Activated T-cell treated with anti-CD3 and anti-CD28 coated beads, Interleukin-2, amount 50 U/mL, for 4 hours (primary cell): ENCODE results near the gene DLST. TPM values are rescaled to one million over a fixed set of nuclear protein-coding genes. Genes with fewer than 3 reads are reported as not detected.

Experiments used
- ATAC-seq, 2 donors: fragments of 200-7000 bp; cut with Tn5 transposase; one replicate each; pipeline ENCODE4 v1.10.0; 2021
- DNase-seq: peaks from one replicate; pipeline ENCODE4 v3.0.0-alpha.2; 2020
- H3K27me3 Mint-ChIP-seq: one replicate; pipeline ENCODE4 v1.8.0; 2021; ENCODE audit warnings: low read depth, mixed read lengths
- H3K36me3 Mint-ChIP-seq: one replicate; pipeline ENCODE4 v1.8.0; 2022; ENCODE audit warnings: mixed read lengths; ENCODE audit not compliant: insufficient read depth
- H3K4me1 Mint-ChIP-seq: one replicate; pipeline ENCODE4 v1.8.0; 2021; ENCODE audit warnings: low read depth, mixed read lengths
- H3K4me3 Mint-ChIP-seq: one replicate; pipeline ENCODE4 v1.8.0; 2021; ENCODE audit warnings: mild to moderate bottlenecking, moderate library complexity, mixed read lengths
- H3K9me3 Mint-ChIP-seq: one replicate; pipeline ENCODE4 v1.8.0; 2021; ENCODE audit warnings: mixed read lengths
- total RNA-seq, 3 donors: library from RNA; stranded (reverse); gene quantifications; one replicate each; pipeline ENCODE4 v1.2.1, GENCODE V29; 2021

Gene DLST
- total RNA-seq, 3 donors from 2014 or later: 104 to 107 (median 106) TPM

- Mint-ChIP-seq H3K9me3 (no peaks in the 10 kb centered on the region), H3K4me1 (peaks cover 2% of the 10 kb centered on the region), H3K4me3 (no peak overlapping the region), H3K27me3 (no peaks in the 10 kb centered on the region), H3K36me3 (peaks cover 57% of the 10 kb centered on the region)
- ATAC-seq (no peak), DNase-seq (no peak)
Measured at GRCh38 chr14:74898083-74898482, 16.4 kb downstream of the DLST start.

- ATAC-seq (no peak), DNase-seq (no peak)
- peaks cover 2% of the 10 kb centered on the region for H3K4me1 Mint-ChIP-seq
- H3K4me3 Mint-ChIP-seq: no peak overlapping the region
- H3K9me3 Mint-ChIP-seq: no peaks in the 10 kb centered on the region
- peaks cover 54% of the 10 kb centered on the region for H3K36me3 Mint-ChIP-seq
- H3K27me3 Mint-ChIP-seq: no peaks in the 10 kb centered on the region
Measured at GRCh38 chr14:74898694-74899093, 17.0 kb downstream of the DLST start.

GRCh38 chr14:74902941-74903705, 21.4 kb downstream of the DLST start:
- no peak for DNase-seq
- Mint-ChIP-seq H3K36me3 (peaks cover 41% of the 10 kb centered on the region), H3K4me3 (no peak overlapping the region), H3K9me3 (no peaks in the 10 kb centered on the region), H3K27me3 (no peaks in the 10 kb centered on the region), H3K4me1 (peaks cover 2% of the 10 kb centered on the region)
- ATAC-seq: no peak

GRCh38 chr14:74904635-74905503, 23.2 kb downstream of the DLST start:
- DNase-seq: no peak
- Mint-ChIP-seq H3K9me3 (no peaks in the 10 kb centered on the region), H3K4me1 (peaks cover 2% of the 10 kb centered on the region), H3K36me3 (peaks cover 24% of the 10 kb centered on the region), H3K4me3 (no peak overlapping the region), H3K27me3 (no peaks in the 10 kb centered on the region)
- ATAC-seq: no peak

- H3K4me1 Mint-ChIP-seq: peaks cover 2% of the 10 kb centered on the region
- H3K27me3 Mint-ChIP-seq: no peaks in the 10 kb centered on the region
- H3K9me3 Mint-ChIP-seq: no peaks in the 10 kb centered on the region
- no peak overlapping the region for H3K4me3 Mint-ChIP-seq
- ATAC-seq (peak; percentile 77 to 79), DNase-seq (peak; percentile 83)
- H3K36me3 Mint-ChIP-seq: peaks cover 19% of the 10 kb centered on the region
Measured at GRCh38 chr14:74905595-74906142, 24.0 kb downstream of the DLST start.

- H3K4me3 Mint-ChIP-seq: no peak overlapping the region
- H3K4me1 Mint-ChIP-seq: peaks cover 2% of the 10 kb centered on the region
- ATAC-seq (peak in 1 of 2 donors; percentile 9), DNase-seq (no peak)
- H3K9me3 Mint-ChIP-seq: no peaks in the 10 kb centered on the region
- H3K36me3 Mint-ChIP-seq: peaks cover 19% of the 10 kb centered on the region
- no peaks in the 10 kb centered on the region for H3K27me3 Mint-ChIP-seq
Measured at GRCh38 chr14:74906925-74907521, 25.3 kb downstream of the DLST start.

- Mint-ChIP-seq H3K9me3 (no peaks in the 10 kb centered on the region), H3K4me1 (peaks cover 2% of the 10 kb centered on the region), H3K27me3 (no peaks in the 10 kb centered on the region), H3K36me3 (peaks cover 16% of the 10 kb centered on the region), H3K4me3 (no peak overlapping the region)
- ATAC-seq: no peak
- no peak for DNase-seq
Measured at GRCh38 chr14:74907744-74908143, 26.0 kb downstream of the DLST start.

GRCh38 chr14:74908861-74909341, 27.2 kb downstream of the DLST start:
- no peak for DNase-seq
- ATAC-seq: no peak
- no peaks in the 10 kb centered on the region for H3K9me3 Mint-ChIP-seq
- H3K4me3 Mint-ChIP-seq: no peak overlapping the region
- H3K4me1 Mint-ChIP-seq: peaks cover 2% of the 10 kb centered on the region
- H3K27me3 Mint-ChIP-seq: no peaks in the 10 kb centered on the region
- peaks cover 10% of the 10 kb centered on the region for H3K36me3 Mint-ChIP-seq

GRCh38 chr14:74909501-74909900, 27.8 kb downstream of the DLST start:
- ATAC-seq: no peak
- Mint-ChIP-seq H3K4me3 (no peak overlapping the region), H3K36me3 (peaks cover 7% of the 10 kb centered on the region), H3K4me1 (peaks cover 2% of the 10 kb centered on the region), H3K27me3 (no peaks in the 10 kb centered on the region), H3K9me3 (no peaks in the 10 kb centered on the region)
- no peak for DNase-seq

- Mint-ChIP-seq H3K36me3 (peaks cover 3% of the 10 kb centered on the region), H3K4me1 (peaks cover 2% of the 10 kb centered on the region), H3K4me3 (no peak overlapping the region), H3K27me3 (no peaks in the 10 kb centered on the region), H3K9me3 (no peaks in the 10 kb centered on the region)
- ATAC-seq (no peak), DNase-seq (no peak)
Measured at GRCh38 chr14:74909911-74910310, 28.2 kb downstream of the DLST start.

- H3K4me3 Mint-ChIP-seq: no peak overlapping the region
- no peaks in the 10 kb centered on the region for H3K27me3 Mint-ChIP-seq
- ATAC-seq: no peak
- H3K36me3 Mint-ChIP-seq: no peaks in the 10 kb centered on the region
- no peaks in the 10 kb centered on the region for H3K9me3 Mint-ChIP-seq
- no peak for DNase-seq
- H3K4me1 Mint-ChIP-seq: peaks cover 2% of the 10 kb centered on the region
Measured at GRCh38 chr14:74910556-74910955, 28.8 kb downstream of the DLST start.

GRCh38 chr14:74911221-74911620, 29.5 kb downstream of the DLST start:
- H3K27me3 Mint-ChIP-seq: no peaks in the 10 kb centered on the region

GRCh38 chr14:74911704-74912103, 30.0 kb downstream of the DLST start:
- DNase-seq: no peak
- H3K4me1 Mint-ChIP-seq: peaks cover 2% of the 10 kb centered on the region

More at GRCh38 chr14:74911221-74911620, 29.5 kb downstream of the DLST start:
- Mint-ChIP-seq H3K4me1 (peaks cover 2% of the 10 kb centered on the region), H3K9me3 (no peaks in the 10 kb centered on the region), H3K4me3 (no peak overlapping the region), H3K36me3 (no peaks in the 10 kb centered on the region)
- DNase-seq (no peak), ATAC-seq (no peak)

GRCh38 chr14:74912111-74912510, 30.4 kb downstream of the DLST start:
- DNase-seq (no peak), ATAC-seq (no peak)
- H3K4me3 Mint-ChIP-seq: no peak overlapping the region
- H3K4me1 Mint-ChIP-seq: peaks cover 2% of the 10 kb centered on the region
- H3K27me3 Mint-ChIP-seq: no peaks in the 10 kb centered on the region
- H3K9me3 Mint-ChIP-seq: no peaks in the 10 kb centered on the region
- no peaks in the 10 kb centered on the region for H3K36me3 Mint-ChIP-seq

More at GRCh38 chr14:74911704-74912103, 30.0 kb downstream of the DLST start:
- ATAC-seq: no peak
- H3K36me3 Mint-ChIP-seq: no peaks in the 10 kb centered on the region
- H3K9me3 Mint-ChIP-seq: no peaks in the 10 kb centered on the region
- H3K4me3 Mint-ChIP-seq: no peak overlapping the region
- H3K27me3 Mint-ChIP-seq: no peaks in the 10 kb centered on the region
